Activated CD4-positive, alpha-beta T cell treated with anti-CD3 and anti-CD28 coated beads, Interleukin-2, amount 50 U/mL, for 1 hour (primary cell): ENCODE results near the gene C1orf105.

Experiments used
- DNase-seq: peaks from one replicate; pipeline ENCODE4 v3.0.0-alpha.2; 2020

C1orf105 gene

GRCh38 chr1:172397633-172398032 is 22.9 kb upstream of the C1orf105 start:
- DNase-seq, result no peak

DNA sequence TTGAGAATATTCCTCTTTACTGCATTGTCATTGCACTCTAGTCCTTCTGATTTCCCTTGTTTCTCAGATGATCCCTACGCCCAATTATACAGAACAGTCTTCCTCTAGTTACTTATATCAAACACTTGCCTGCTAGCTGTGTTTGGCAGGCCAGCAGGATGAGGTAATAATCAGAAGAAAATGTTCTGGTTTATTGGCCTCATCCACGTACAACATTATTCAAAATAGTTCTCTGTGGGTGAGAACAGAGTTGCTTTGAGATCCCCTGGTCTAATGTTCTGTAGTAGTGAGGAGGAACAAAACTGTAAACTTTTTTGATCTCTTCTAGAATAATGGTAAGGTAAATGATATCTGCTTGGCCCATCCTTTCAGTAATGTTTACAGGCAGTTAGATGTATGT is 22.3 kb upstream of the C1orf105 start:
- no peak for DNase-seq

GRCh38 chr1:172398970-172399755 is 21.3 kb upstream of the C1orf105 start:
- no peak for DNase-seq

DNA sequence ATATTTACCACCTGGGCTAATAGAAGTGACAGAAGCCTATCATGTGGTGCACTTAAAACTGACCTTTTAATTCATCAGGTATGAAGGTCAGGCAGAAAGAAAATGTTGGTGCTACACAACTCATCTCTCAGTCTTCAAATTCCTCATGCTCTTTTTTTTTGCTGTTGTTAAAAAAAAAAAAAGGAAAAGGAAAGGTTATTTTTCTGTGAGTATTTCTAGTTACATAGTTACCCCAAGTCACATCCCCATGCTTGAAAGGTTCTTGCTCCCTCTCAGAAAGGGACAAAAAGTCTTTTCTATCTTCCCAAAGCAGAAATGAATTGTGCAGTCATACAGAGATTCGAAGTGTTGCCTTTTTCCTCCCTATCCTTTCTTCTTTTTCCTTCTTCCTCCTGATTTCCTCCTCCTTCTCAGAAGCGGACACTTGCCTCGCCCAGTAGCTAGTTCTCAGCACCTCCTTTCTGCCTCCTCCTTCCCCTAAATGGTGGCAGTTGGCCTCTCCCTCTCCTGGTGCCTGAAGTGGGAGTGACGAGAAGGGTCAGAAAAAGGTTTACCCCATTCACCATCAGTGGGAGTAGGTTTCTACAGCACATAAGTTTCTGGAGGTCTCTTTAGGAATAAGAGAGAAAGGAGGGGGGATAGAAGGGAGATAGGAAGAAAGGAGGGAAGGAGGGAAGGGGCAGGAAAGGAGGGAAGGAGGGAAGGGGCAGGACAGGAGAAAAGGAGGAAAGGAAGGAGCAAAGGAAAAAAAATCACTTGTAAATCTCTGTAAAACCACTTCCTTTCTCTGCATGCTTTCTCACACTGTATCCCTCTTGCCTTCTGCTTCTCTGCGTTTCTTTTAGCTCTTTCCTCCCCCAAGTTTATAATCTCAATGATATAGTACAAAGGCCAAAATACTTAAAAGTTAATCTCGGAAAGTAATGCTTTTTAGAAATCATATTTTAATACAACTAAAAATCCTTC is 20.4 kb upstream of the C1orf105 start:
- no peak for DNase-seq

DNA sequence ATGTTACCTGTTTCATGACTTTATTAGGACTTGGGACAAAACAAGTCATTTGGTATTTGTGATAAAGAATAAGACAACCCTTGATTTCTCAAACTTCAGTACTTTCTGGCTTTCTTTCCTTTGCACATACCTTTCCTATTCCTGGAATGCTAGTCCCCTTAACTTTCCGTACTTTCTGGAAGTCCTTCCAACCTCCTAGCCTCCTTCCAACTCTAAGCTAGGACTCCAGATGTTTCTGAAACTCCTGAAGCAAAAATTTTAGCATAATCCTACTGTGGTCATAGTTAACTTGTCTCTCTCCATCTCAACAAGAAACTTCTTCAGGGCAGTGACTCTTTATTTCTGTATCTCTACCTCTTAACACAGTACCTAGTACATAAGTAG is 19.8 kb upstream of the C1orf105 start:
- DNase-seq, result no peak

GRCh38 chr1:172401477-172401876 is 19.0 kb upstream of the C1orf105 start:
- no peak for DNase-seq

DNA sequence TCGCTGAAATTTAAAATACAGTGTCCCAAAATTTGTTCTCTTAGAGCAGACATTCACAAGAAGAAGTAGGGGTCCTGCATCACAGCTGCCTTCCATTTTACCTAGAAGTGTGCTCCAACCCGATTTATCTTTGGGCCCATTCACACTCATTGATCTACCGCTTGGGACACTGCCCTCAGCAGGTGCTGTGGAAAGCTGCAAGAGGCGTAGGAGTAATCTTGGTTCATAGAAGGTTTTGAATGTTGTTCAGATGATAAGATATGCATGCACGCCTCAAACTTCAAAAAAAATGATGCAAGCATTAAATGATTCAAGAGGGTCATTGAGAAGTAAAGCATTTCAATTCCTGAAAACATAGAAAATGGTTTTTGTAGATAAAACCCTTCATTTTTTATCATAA is 18.6 kb upstream of the C1orf105 start:
- DNase-seq, result no peak

- DNase-seq, result no peak
Observed at GRCh38 chr1:172402878-172403569, 17.5 kb upstream of the C1orf105 start.

DNA sequence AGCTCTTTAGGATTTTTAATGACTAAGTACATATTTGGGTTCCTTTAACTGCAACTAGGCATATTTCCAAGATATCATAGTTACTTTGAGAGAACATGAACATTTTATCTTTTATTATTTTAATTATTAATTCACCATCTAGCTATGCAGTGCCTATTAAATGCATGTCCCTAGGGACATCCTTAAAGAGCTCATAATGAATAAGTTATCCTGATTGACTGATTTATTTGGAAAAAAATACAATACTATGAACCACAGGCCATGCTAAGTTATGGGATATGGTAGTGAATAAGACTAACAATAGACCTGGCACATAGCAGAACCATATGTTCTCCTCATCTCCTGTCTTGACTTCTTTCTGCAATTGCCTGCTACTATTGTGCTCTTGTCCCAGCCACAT is 16.4 kb upstream of the C1orf105 start:
- no peak for DNase-seq

- DNase-seq, result no peak
Observed at GRCh38 chr1:172405912-172406311, 14.6 kb upstream of the C1orf105 start.

- no peak for DNase-seq
Observed at GRCh38 chr1:172406968-172407367, 13.5 kb upstream of the C1orf105 start.

GRCh38 chr1:172408958-172409357 is 11.5 kb upstream of the C1orf105 start:
- no peak for DNase-seq

DNA sequence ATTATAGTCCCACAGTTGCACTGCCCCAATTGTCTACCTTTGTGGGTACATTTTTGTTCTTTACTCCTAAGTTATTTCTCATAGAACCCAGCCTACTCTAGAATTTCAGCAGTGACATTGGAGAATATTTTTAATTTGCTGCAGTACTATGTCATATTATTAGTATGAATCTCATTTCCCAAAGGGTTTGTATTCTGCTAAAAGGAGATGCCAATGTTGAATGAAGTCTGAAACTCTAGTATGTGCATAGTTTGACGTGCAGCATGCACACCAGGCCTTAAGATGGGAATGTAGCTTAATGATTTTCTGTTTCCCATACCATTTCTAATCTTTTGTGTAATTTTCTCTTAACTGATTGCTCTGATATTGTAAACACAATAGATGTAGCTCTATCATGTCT is 10.5 kb upstream of the C1orf105 start:
- DNase-seq, result no peak

GRCh38 chr1:172411791-172412338 is 8.6 kb upstream of the C1orf105 start:
- no peak for DNase-seq

- DNase-seq, result no peak
Observed at GRCh38 chr1:172414331-172414730, 6.2 kb upstream of the C1orf105 start.

DNA sequence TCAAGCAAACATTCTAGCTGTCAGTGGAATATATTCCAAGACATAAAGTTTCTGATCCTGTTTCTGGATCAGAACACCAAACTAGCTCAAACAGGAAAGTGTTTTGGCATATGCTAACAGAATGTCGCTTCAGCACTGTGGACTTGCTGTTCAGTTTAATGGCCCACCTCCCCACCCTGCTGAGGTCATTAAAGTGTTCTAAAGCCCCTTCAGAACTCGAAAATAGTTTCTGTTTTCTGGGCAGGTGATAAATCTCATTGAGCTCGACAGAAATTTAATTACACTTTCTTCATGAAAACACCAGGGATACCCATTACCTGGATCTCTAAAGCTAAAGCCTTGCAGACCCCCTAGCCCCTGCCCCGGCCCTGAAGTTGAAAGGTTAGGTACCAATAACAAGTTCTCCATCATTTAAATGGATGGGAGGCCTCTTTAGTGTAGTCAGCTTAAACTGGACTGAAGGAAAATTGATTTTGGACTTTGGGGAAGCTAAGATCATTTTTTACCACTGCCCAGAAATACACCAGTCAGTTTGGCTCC is 3.9 kb upstream of the C1orf105 start:
- no peak for DNase-seq

GRCh38 chr1:172417557-172417956 is 2.9 kb upstream of the C1orf105 start:
- DNase-seq, result no peak

GRCh38 chr1:172421974-172422604 is 1.6 kb downstream of the C1orf105 start:
- no peak for DNase-seq

DNA sequence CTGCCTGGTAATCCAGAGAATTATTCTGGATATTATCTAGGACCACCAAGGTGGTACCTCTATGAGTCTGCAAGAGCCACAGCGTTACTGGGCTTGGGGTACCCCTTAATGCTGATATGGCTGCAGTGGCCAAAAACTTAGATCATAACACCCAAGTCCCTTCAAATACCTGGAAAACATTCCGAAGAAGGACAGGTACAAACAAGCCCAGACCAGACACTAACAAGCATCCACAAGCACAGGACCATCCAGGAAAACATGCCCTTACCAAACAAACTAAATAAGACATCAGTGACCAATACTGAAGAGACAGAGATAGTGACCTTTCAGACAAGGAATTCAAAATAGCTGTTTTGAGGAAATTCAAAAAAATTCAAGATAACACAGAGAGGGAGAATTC is 2.9 kb downstream of the C1orf105 start:
- DNase-seq, result no peak

GRCh38 chr1:172425339-172425738 is 4.9 kb downstream of the C1orf105 start:
- DNase-seq, result no peak

DNA sequence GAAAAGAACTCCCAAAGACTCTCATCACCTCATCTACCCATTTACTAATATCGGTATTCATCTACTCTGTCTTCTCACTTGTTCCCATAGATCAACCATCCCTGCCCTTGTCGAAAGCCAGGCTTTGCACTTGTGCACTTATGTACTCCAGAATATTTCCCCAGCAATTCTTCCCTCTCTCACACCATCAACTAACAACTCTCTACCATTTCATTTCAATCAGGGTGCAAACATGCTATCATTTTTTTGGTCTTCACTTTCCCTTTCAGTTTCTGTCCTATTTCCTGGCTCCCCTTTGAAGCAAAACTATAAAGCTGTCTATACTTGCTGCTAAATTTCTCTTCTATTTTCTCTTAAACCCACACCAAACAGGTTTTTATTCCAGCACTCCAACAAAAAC is 6.7 kb downstream of the C1orf105 start:
- no peak for DNase-seq
